GM21717 (cell line): ENCODE measurements around the gene ANO4.

Experiments used
- ATAC-seq: cut with Tn5 transposase; IDR thresholded peaks from one replicate; pipeline ENCODE4 v1.9.1; 2021; ENCODE audit warnings: mild to moderate bottlenecking, moderate library complexity; ENCODE audit not compliant: unreplicated experiment

The ANO4 gene

GRCh38 chr12:101168001-101168400 lies 373.4 kb downstream of the ANO4 start:
- ATAC-seq, result no peak

GRCh38 chr12:101172316-101172715 lies 377.7 kb downstream of the ANO4 start:
- ATAC-seq, result no peak

- ATAC-seq, result no peak
Measured at GRCh38 chr12:101173197-101173749, 378.7 kb downstream of the ANO4 start.

GRCh38 chr12:101174541-101174940 lies 380.0 kb downstream of the ANO4 start:
- ATAC-seq, result no peak
